ENCODE measurements around the gene GRAMD4.

Gene GRAMD4

DNA sequence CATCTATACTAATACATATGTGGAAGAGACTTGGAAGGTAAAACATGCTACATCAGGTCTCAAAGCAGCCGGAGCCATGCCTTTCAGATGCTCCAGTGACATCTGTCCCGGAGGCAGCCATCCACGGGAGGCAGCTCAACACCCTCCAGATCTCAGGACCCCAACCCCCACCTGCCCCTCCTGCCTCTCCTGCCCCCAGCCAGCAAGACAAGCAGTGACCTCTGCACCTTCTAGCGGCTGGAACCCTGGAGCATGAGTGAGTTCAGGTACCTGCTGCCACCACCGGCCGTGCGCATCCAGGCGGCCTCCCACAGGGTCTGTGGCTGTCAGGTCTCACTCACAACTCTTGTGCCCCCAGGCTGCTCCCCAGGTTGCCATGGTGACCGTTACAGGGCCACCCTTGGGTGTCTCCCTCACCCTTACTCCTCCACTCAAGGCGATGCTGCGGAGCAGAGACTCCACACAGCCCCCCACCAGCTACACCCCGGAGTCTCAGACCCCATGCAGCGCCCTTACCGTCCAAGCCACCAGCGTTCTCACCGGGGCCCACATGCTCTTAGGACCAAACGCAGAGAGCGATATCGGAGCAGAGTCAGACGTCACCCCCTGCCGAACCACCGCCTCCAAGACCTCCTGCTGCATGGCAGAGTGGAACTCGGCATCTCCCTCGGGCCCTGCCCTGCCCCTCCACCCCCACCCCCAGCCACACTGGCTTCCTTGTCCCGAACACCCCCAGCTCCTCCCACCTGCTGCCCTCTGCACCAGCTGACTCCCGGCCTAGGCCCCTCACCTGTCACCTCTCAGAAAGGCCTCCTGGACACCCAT lies 83.2 kb downstream of the GRAMD4 start:
- no peaks in the 10 kb centered on the region for H3K27me3 ChIP-seq (ENCODE audit: insufficient read depth, low read length)
- no peak overlapping the region for H2AFZ ChIP-seq (ENCODE audit: low read length)
- no peaks in the 10 kb centered on the region for H4K20me1 ChIP-seq (ENCODE audit: insufficient read depth, low read length)
- H3K9me3 ChIP-seq (ENCODE audit: low read length) = no peaks in the 10 kb centered on the region
- H3K27ac ChIP-seq (ENCODE audit: low read depth, low read length, poor library complexity, severe bottlenecking) = peak overlapping the region; percentile 65
- peaks cover 28% of the 10 kb centered on the region for H3K4me1 ChIP-seq (ENCODE audit: insufficient read depth, low read length, severe bottlenecking)
- H3F3A ChIP-seq (ENCODE audit: insufficient read depth, low read length) = no peaks in the 10 kb centered on the region
- TF ChIP-seq EZH2 (IDR thresholded peaks at IDR 0.05; ENCODE audit: borderline replicate concordance, low read length) (no peak), CTCF (IDR thresholded peaks at IDR 0.05; ENCODE audit: low read length) (no peak)
- H3K9me2 ChIP-seq (ENCODE audit: low read depth, low read length) = no peaks in the 10 kb centered on the region
- H3K4me3 ChIP-seq (ENCODE audit: low read depth, low read length, poor library complexity, severe bottlenecking) = peak overlapping the region; percentile 8
- no peak overlapping the region; the same call in 1 of the 2 replicates for H3K9ac ChIP-seq (ENCODE audit: low read length)
- peaks cover 75% of the 10 kb centered on the region for H3K36me3 ChIP-seq (ENCODE audit: insufficient read depth, low read length)
- no peaks in the 10 kb centered on the region for H3K79me2 ChIP-seq (ENCODE audit: insufficient read depth, low read length)
- H3K4me2 ChIP-seq (ENCODE audit: low read length) = peak overlapping the region; percentile 55

- peaks cover 77% of the 10 kb centered on the region for H3K36me3 ChIP-seq (ENCODE audit: insufficient read depth, low read length)
- no peak overlapping the region for H3K9ac ChIP-seq (ENCODE audit: low read length)
- H3K4me2 ChIP-seq (ENCODE audit: low read length) = no peak overlapping the region; the same call in 1 of the 2 replicates
- H3K27ac ChIP-seq (ENCODE audit: low read depth, low read length, poor library complexity, severe bottlenecking) = no peak overlapping the region
- no peaks in the 10 kb centered on the region for H4K20me1 ChIP-seq (ENCODE audit: insufficient read depth, low read length)
- H3K4me1 ChIP-seq (ENCODE audit: insufficient read depth, low read length, severe bottlenecking) = peaks cover 28% of the 10 kb centered on the region
- TF ChIP-seq EZH2 (IDR thresholded peaks at IDR 0.05; ENCODE audit: borderline replicate concordance, low read length) (no peak), CTCF (IDR thresholded peaks at IDR 0.05; ENCODE audit: low read length) (no peak)
- H3K27me3 ChIP-seq (ENCODE audit: insufficient read depth, low read length) = no peaks in the 10 kb centered on the region
- no peaks in the 10 kb centered on the region for H3K79me2 ChIP-seq (ENCODE audit: insufficient read depth, low read length)
- H3K9me3 ChIP-seq (ENCODE audit: low read length) = no peaks in the 10 kb centered on the region
- H3K4me3 ChIP-seq (ENCODE audit: low read depth, low read length, poor library complexity, severe bottlenecking) = no peak overlapping the region
- no peaks in the 10 kb centered on the region for H3K9me2 ChIP-seq (ENCODE audit: low read depth, low read length)
- H3F3A ChIP-seq (ENCODE audit: insufficient read depth, low read length) = no peaks in the 10 kb centered on the region
- no peak overlapping the region for H2AFZ ChIP-seq (ENCODE audit: low read length)
Measured at GRCh38 chr22:46703996-46704370, 83.8 kb downstream of the GRAMD4 start.

- H3K4me3 ChIP-seq (ENCODE audit: low read depth, low read length, poor library complexity, severe bottlenecking) = no peak overlapping the region
- H3K9me2 ChIP-seq (ENCODE audit: low read depth, low read length) = no peaks in the 10 kb centered on the region
- no peak overlapping the region for H3K9ac ChIP-seq (ENCODE audit: low read length)
- no peak for TF ChIP-seq CTCF (IDR thresholded peaks at IDR 0.05; ENCODE audit: low read length)
- no peak for TF ChIP-seq EZH2 (IDR thresholded peaks at IDR 0.05; ENCODE audit: borderline replicate concordance, low read length)
- H3K4me2 ChIP-seq (ENCODE audit: low read length) = no peak overlapping the region
- H2AFZ ChIP-seq (ENCODE audit: low read length) = no peak overlapping the region
- no peaks in the 10 kb centered on the region for H3K9me3 ChIP-seq (ENCODE audit: low read length)
- H3K27ac ChIP-seq (ENCODE audit: low read depth, low read length, poor library complexity, severe bottlenecking) = no peak overlapping the region
- peaks cover 79% of the 10 kb centered on the region for H3K36me3 ChIP-seq (ENCODE audit: insufficient read depth, low read length)
- peaks cover 28% of the 10 kb centered on the region for H3K4me1 ChIP-seq (ENCODE audit: insufficient read depth, low read length, severe bottlenecking)
- 0 out of 2 replicates have a peak, but pooled peaks cover 3% of the 10 kb centered on the region for H3F3A ChIP-seq (ENCODE audit: insufficient read depth, low read length)
- H3K79me2 ChIP-seq (ENCODE audit: insufficient read depth, low read length) = no peaks in the 10 kb centered on the region
- no peaks in the 10 kb centered on the region for H4K20me1 ChIP-seq (ENCODE audit: insufficient read depth, low read length)
- no peaks in the 10 kb centered on the region for H3K27me3 ChIP-seq (ENCODE audit: insufficient read depth, low read length)
Measured at GRCh38 chr22:46706060-46706459, 85.9 kb downstream of the GRAMD4 start.

All from OCI-LY1 (cell line).